HG02981 (cell line): ENCODE data around the gene COBLL1.
"Not testable (repeated sequence)": the region's sequence is repeated elsewhere in the genome, so short reads cannot be mapped to it uniquely, and the experiment has no call there.

Experiments used
- ATAC-seq: cut with Tn5 transposase; IDR thresholded peaks from one replicate; pipeline ENCODE4 v1.9.1; 2021; ENCODE audit warnings: mild to moderate bottlenecking, moderate library complexity; ENCODE audit not compliant: unreplicated experiment

COBLL1 gene

GRCh38 chr2:164841719-164842623 lies at the start of gene COBLL1:
COBLL1 (minus strand) TSS chr2:164841823; CDS start chr2:164841196, 627 bp downstream.
- ATAC-seq, result peak; percentile 59

GRCh38 chr2:164890544-164890943 lies 48.9 kb upstream of the COBLL1 start:
- ATAC-seq, result no peak

GRCh38 chr2:164888592-164888991 lies 47.0 kb upstream of the COBLL1 start:
- no peak for ATAC-seq

- no peak for ATAC-seq
Observed at GRCh38 chr2:164887434-164888144, 46.0 kb upstream of the COBLL1 start.

- no peak for ATAC-seq
Observed at GRCh38 chr2:164882276-164882675, 40.7 kb upstream of the COBLL1 start.

GRCh38 chr2:164881524-164881923 lies 39.9 kb upstream of the COBLL1 start:
- no peak for ATAC-seq

- ATAC-seq, result no peak
Observed at GRCh38 chr2:164879901-164880535, 38.4 kb upstream of the COBLL1 start.

GRCh38 chr2:164877927-164878326 lies 36.3 kb upstream of the COBLL1 start:
- ATAC-seq, result no peak

- ATAC-seq, result no peak
Observed at GRCh38 chr2:164877169-164877568, 35.5 kb upstream of the COBLL1 start.

GRCh38 chr2:164875334-164876205 lies 33.9 kb upstream of the COBLL1 start:
- no peak for ATAC-seq

- no peak for ATAC-seq
Observed at GRCh38 chr2:164873210-164873908, 31.7 kb upstream of the COBLL1 start.

- no peak for ATAC-seq
Observed at GRCh38 chr2:164871404-164871803, 29.8 kb upstream of the COBLL1 start.

GRCh38 chr2:164869420-164869772 lies 27.8 kb upstream of the COBLL1 start:
- no peak for ATAC-seq

GRCh38 chr2:164868563-164869419 lies 27.2 kb upstream of the COBLL1 start:
- ATAC-seq, result no peak

GRCh38 chr2:164867779-164868397 lies 26.3 kb upstream of the COBLL1 start:
- ATAC-seq, result no peak

GRCh38 chr2:164866381-164866780 lies 24.8 kb upstream of the COBLL1 start:
- not testable (repeated sequence) for ATAC-seq

GRCh38 chr2:164860694-164861042 lies 19.0 kb upstream of the COBLL1 start:
- no peak for ATAC-seq

- ATAC-seq, result not testable (repeated sequence)
Observed at GRCh38 chr2:164859906-164860693, 18.5 kb upstream of the COBLL1 start.
